Liver (tissue), 9 donors: Measurements from ENCODE around the gene SLC9A8. TPM values are rescaled to one million over a fixed set of nuclear protein-coding genes. Genes with fewer than 3 reads are reported as not detected.

ENCODE experiments used
- DNase-seq: peaks from one replicate; pipeline ENCODE4 v3.0.0-alpha.2; 2017; ENCODE audit warnings: low spot score
- H3K27ac ChIP-seq, 2 donors: one replicate each; pipeline ENCODE4 v1.7.0; 2013; ENCODE audit warnings: inconsistent platforms in 2 of 2, low read length in 2 of 2, control low read depth in 1 of 2, low read depth in 1 of 2, mild to moderate bottlenecking in 1 of 2
- H3K27me3 ChIP-seq, 4 donors: one replicate each; pipeline versions ENCODE4 v1.6.1 to v1.7.0; 2013; ENCODE audit warnings: low read length in 3 of 4, inconsistent platforms in 1 of 4, mild to moderate bottlenecking in 1 of 4, moderate library complexity in 1 of 4; ENCODE audit not compliant: control insufficient read depth in 4 of 4, insufficient read depth in 4 of 4
- H3K36me3 ChIP-seq, 4 donors: one replicate each; pipeline versions ENCODE4 v1.6.1 to v1.7.0; 2013; ENCODE audit warnings: low read length in 3 of 4, mild to moderate bottlenecking in 3 of 4, low read depth in 1 of 4, moderate library complexity in 1 of 4; ENCODE audit not compliant: control insufficient read depth in 4 of 4, insufficient read depth in 3 of 4
- H3K4me1 ChIP-seq, 4 donors: one replicate each; pipeline versions ENCODE4 v1.6.1 to v1.7.0; 2013; ENCODE audit warnings: low read length in 3 of 4, mild to moderate bottlenecking in 3 of 4, moderate library complexity in 1 of 4; ENCODE audit not compliant: control insufficient read depth in 4 of 4, insufficient read depth in 4 of 4
- H3K4me3 ChIP-seq, 3 donors: one replicate each; pipeline versions ENCODE4 v1.6.1 to v1.7.0; 2013; ENCODE audit warnings: low read length in 3 of 3, control low read depth in 1 of 3, low read depth in 1 of 3, mild to moderate bottlenecking in 1 of 3
- H3K9ac ChIP-seq, 2 donors: one replicate each; pipeline ENCODE4 v1.7.0; 2013; ENCODE audit warnings: low read length in 2 of 2, mild to moderate bottlenecking in 2 of 2, moderate library complexity in 2 of 2, control low read depth in 1 of 2, low read depth in 1 of 2
- H3K9me3 ChIP-seq, 4 donors: one replicate each; pipeline versions ENCODE4 v1.6.1 to v1.7.0; 2013; ENCODE audit warnings: low read length in 3 of 4; ENCODE audit not compliant: control insufficient read depth in 4 of 4
- CTCF ChIP-seq: fragments of 150-350 bp; IDR thresholded peaks from 2 replicates; pipeline ENCODE4 v1.5.1; 2017; ENCODE audit warnings: improper control_type of control experiment, low read depth, low read length; ENCODE audit not compliant: missing input control
- FOXA2 ChIP-seq: IDR thresholded peaks from 2 replicates; pipeline ENCODE4 v1.6.1; 2016; ENCODE audit warnings: antibody characterized with exemption
- HNF4A ChIP-seq, 2 donors: conservative IDR thresholded peaks; 2 replicates each; pipeline ENCODE4 v1.6.1; 2016; ENCODE audit warnings: antibody characterized with exemption in 2 of 2, mild to moderate bottlenecking in 2 of 2
- RAD21 ChIP-seq, 2 donors: IDR thresholded peaks; 2 replicates each; pipeline ENCODE4 v1.6.1; 2016; ENCODE audit warnings: antibody characterized with exemption in 2 of 2, mild to moderate bottlenecking in 2 of 2
- RXRA ChIP-seq, 2 donors: IDR thresholded peaks; 2 replicates each; pipeline ENCODE4 v1.6.1; 2017 to 2018; ENCODE audit warnings: antibody characterized with exemption in 2 of 2, mild to moderate bottlenecking in 1 of 2
- TAF1 ChIP-seq: conservative IDR thresholded peaks from 2 replicates; pipeline ENCODE4 v1.6.1; 2016; ENCODE audit warnings: antibody characterized with exemption, mild to moderate bottlenecking
- YY1 ChIP-seq: IDR thresholded peaks from 2 replicates; pipeline ENCODE4 v1.6.1; 2016; ENCODE audit warnings: antibody characterized with exemption, mild to moderate bottlenecking
- ZBTB33 ChIP-seq: IDR thresholded peaks from 2 replicates; pipeline ENCODE4 v1.6.1; 2016; ENCODE audit warnings: antibody characterized with exemption
- WGBS: extraction: QIAGEN DNeasy Blood & Tissue Kit; methylation state at CpG from one replicate; pipeline ENCODE4 v1.1.7; 2013; 5-methylcytosine and 5-hydroxymethylcytosine counted together
- polyA plus RNA-seq, 2 donors: library from polyadenylated mRNA; stranded (reverse) in 1 of 2; unstranded in 1 of 2; fragments of 200-250 nt in 1 of 2; fragments of >200 nt in 1 of 2; fragmentation: Nextera tagmentation in 1 of 2; extraction: Ambion mirVana in 1 of 2; gene quantifications; one replicate each; pipeline versions ENCODE4 v1.2.1 to v1.2.3, GENCODE V29; 2013 to 2015
- total RNA-seq, 2 donors: library from RNA; depleted of rRNA; stranded (reverse); fragments of >200 nt; gene quantifications; one replicate each; pipeline ENCODE4 v1.2.3, GENCODE V29; 2014
- TF ChIP-seq, protein P1 (sequence below): IDR thresholded peaks from 2 replicates; pipeline ENCODE4 v1.6.1; 2016; ENCODE audit warnings: antibody characterized with exemption
- donor health status: healthy.
- donor health status: healthy.
- donor health status: healthy.
- donor health status: healthy.
- donor health status: healthy.

The SLC9A8 gene
- total and polyA plus RNA-seq, 4 donors, result 4.0 to 9.5 (median 8.6) TPM

DNA sequence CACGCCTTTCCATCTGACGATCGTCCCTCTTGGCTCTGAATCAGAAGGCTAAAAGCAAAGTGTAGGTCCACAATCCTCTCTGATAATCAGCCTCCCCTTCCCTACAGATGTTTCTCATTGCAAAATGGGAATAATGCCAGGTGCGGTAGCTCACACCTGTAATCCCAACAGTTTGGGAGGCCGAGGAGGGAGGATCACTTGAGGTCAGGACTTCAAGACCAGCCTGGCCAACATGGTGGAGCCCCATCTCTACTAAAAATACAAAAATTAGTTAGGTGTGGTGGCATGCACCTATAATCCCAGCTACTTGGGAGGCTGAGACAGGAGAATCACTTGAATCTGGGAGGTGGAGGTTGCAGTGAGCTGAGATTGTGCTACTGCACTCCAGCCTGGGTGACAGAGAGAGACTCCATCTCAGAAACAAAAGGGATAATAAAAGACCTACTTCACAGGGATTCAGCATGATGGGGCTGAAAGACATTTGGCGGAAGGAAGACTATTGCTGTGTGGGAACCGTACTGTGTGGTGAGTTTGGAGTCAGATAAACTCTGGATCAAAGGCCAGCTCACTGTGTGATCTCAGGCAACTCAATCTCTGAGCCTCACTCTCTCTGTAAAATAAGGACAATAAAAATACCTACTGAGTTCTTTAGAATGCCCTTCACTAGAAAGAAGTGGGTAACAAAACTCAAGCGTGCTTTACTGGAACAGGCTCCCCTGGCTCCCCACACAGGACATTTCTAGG is 15.9 kb upstream of the SLC9A8 start:
- H3K4me3 ChIP-seq, result no peak overlapping the region
- no peaks in the 10 kb centered on the region for H3K4me1 ChIP-seq
- no peak for TF ChIP-seq TAF1
- no peak for DNase-seq
- no peak overlapping the region for H3K9ac ChIP-seq
- 86% methylated on average over 8 of the region's 8 CpGs for WGBS
- no peaks in the 10 kb centered on the region for H3K27me3 ChIP-seq
- no peaks in the 10 kb centered on the region for H3K9me3 ChIP-seq
- H3K27ac ChIP-seq, result no peak overlapping the region
- no peaks in the 10 kb centered on the region for H3K36me3 ChIP-seq

- no peaks in the 10 kb centered on the region for H3K27me3 ChIP-seq
- H3K9me3 ChIP-seq, result no peaks in the 10 kb centered on the region
- 77% methylated on average over 6 of the region's 6 CpGs for WGBS
- H3K4me3 ChIP-seq, result no peak overlapping the region
- no peaks in the 10 kb centered on the region for H3K36me3 ChIP-seq
- no peak for DNase-seq
- TF ChIP-seq FOXA2, result no peak
- no peak for TF ChIP-seq CTCF
- TF ChIP-seq RXRA (IDR thresholded peaks at IDR 0.05), result no peak
- H3K4me1 ChIP-seq, result no peaks in the 10 kb centered on the region
- H3K9ac ChIP-seq, result no peak overlapping the region
- H3K27ac ChIP-seq, result no peak overlapping the region
Measured at GRCh38 chr20:49797344-49797615, 15.3 kb upstream of the SLC9A8 start.

DNA sequence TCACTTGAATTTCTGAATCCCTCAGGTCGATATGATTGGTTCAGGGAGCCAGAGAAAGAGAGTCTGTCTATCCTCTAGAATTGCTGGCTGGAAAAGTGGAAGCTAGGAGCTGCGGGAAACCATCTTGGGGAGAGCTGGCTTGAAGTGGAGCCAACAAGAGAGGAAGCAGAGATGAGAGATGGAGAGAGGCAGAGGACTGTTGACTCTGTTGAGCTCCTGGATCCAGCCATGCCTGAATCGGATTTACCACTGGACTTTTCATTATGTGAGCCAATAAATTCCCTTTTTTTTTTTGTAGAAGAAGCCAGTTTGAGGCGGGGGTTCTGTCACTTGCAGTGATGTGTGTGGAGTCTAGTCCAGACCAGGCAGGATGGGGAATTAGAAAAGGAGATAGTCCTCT is 13.9 kb upstream of the SLC9A8 start:
- DNase-seq, result no peak
- no peak for TF ChIP-seq RAD21 (IDR thresholded peaks at IDR 0.05)
- TF ChIP-seq, protein P1, sequence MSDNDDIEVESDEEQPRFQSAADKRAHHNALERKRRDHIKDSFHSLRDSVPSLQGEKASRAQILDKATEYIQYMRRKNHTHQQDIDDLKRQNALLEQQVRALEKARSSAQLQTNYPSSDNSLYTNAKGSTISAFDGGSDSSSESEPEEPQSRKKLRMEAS, result no peak
- no peak for TF ChIP-seq ZBTB33
- TF ChIP-seq YY1, result no peak
- Histone ChIP-seq H3K4me3 (no peak overlapping the region), H3K9me3 (no peaks in the 10 kb centered on the region), H3K36me3 (no peaks in the 10 kb centered on the region), H3K27ac (no peak overlapping the region), H3K4me1 (no peaks in the 10 kb centered on the region), H3K9ac (no peak overlapping the region), H3K27me3 (no peaks in the 10 kb centered on the region)
- 93% methylated on average over 4 of the region's 4 CpGs for WGBS

GRCh38 chr20:49799698-49800097 is 12.9 kb upstream of the SLC9A8 start:
- TF ChIP-seq HNF4A (conservative IDR thresholded peaks at IDR 0.05), result peak in 1 of 2 donors; percentile 22
- TF ChIP-seq ZBTB33, result no peak
- TF ChIP-seq RAD21 (IDR thresholded peaks at IDR 0.05), result peak in 1 of 2 donors; percentile 13
- TF ChIP-seq, protein P1, result no peak
- WGBS, result 64% methylated on average over 8 of the region's 8 CpGs
- H3K9me3 ChIP-seq, result no peaks in the 10 kb centered on the region
- no peak overlapping the region for H3K9ac ChIP-seq
- no peak for DNase-seq
- no peak overlapping the region for H3K27ac ChIP-seq
- no peaks in the 10 kb centered on the region for H3K36me3 ChIP-seq
- H3K4me3 ChIP-seq, result no peak overlapping the region
- no peaks in the 10 kb centered on the region for H3K4me1 ChIP-seq
- H3K27me3 ChIP-seq, result no peaks in the 10 kb centered on the region
